RWPE2 (cell line): ENCODE data around the gene SPO11.

Source experiments
- ATAC-seq: fragments of 200-7000 bp; cut with Tn5 transposase; 3 replicates; pipeline ENCODE4 v1.9.1; 2021; ENCODE audit warnings: low read depth
- DNase-seq: peaks from one replicate; pipeline ENCODE4 v3.0.0-alpha.2; 2020; ENCODE audit warnings: low spot score
- H3K27ac ChIP-seq: fragments of 450-650 bp; 2 replicates; pipeline ENCODE4 v1.5.1; 2017; ENCODE audit warnings: mild to moderate bottlenecking; ENCODE audit not compliant: poor library complexity, severe bottlenecking
- H3K27me3 ChIP-seq: fragments of 250-450 bp; sonication (Bioruptor Pico); 2 replicates; pipeline ENCODE4 v1.5.1; 2021; ENCODE audit warnings: mild to moderate bottlenecking, moderate library complexity; ENCODE audit not compliant: insufficient read depth, poor library complexity, severe bottlenecking
- H3K36me3 ChIP-seq: fragments of 250-450 bp; sonication (Bioruptor Pico); 2 replicates; pipeline ENCODE4 v1.5.1; 2020; ENCODE audit warnings: low read depth, mild to moderate bottlenecking, moderate library complexity
- H3K4me1 ChIP-seq: fragments of 250-450 bp; sonication (Bioruptor Pico); 2 replicates; pipeline ENCODE4 v1.5.1; 2021; ENCODE audit warnings: mild to moderate bottlenecking, moderate library complexity; ENCODE audit not compliant: insufficient read depth, poor library complexity, severe bottlenecking
- H3K4me3 ChIP-seq: fragments of 250-450 bp; sonication (Bioruptor Pico); 2 replicates; pipeline ENCODE4 v1.5.1; 2021; ENCODE audit warnings: mild to moderate bottlenecking, moderate library complexity; ENCODE audit not compliant: severe bottlenecking
- H3K9me3 ChIP-seq: fragments of 250-450 bp; sonication (Bioruptor Pico); 2 replicates; pipeline ENCODE4 v1.5.1; 2021; ENCODE audit warnings: mild to moderate bottlenecking, moderate library complexity; ENCODE audit not compliant: severe bottlenecking
- CTCF ChIP-seq: fragments of 450-650 bp; IDR thresholded peaks from one replicate; pipeline ENCODE4 v1.5.1; 2017; ENCODE audit warnings: mild to moderate bottlenecking, moderate library complexity; ENCODE audit not compliant: poor library complexity, severe bottlenecking

The SPO11 gene

DNA sequence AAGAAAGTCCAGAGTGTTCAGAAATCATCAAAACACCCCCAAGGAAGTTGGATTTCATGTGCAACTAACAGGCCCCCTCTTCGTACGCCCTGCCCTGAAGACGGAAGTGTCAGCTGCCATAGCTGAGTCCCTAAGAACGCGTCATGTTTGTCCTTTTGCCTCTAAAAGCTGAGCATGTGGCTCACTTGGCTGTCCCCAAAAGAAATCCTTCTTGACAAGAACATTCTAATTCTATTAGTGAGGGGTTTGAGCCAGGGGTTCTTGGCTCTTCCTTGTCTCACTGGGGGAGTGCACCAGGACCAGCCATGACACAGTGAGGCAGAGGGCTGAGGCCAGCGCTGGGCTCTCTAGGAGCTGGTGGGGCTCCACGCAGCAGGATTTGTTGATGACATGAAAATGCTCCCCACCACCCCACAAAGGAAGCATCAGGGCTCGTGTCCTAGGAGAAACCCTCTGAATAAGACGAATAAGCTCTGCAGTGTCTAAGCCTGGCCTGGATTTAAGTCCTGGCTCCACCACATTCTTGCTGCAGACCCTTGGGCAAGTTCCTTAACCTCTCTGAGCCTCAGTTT is 20.0 kb upstream of the SPO11 start:
- H3K27ac ChIP-seq = no peak overlapping the region
- no peaks in the 10 kb centered on the region for H3K4me1 ChIP-seq
- H3K9me3 ChIP-seq = no peaks in the 10 kb centered on the region
- peaks cover 88% of the 10 kb centered on the region for H3K27me3 ChIP-seq
- no peaks in the 10 kb centered on the region for H3K36me3 ChIP-seq
- ATAC-seq (no peak), DNase-seq (peak; percentile 68)
- H3K4me3 ChIP-seq = no peak overlapping the region
- TF ChIP-seq CTCF = no peak

- H3K27me3 ChIP-seq = peaks cover 78% of the 10 kb centered on the region
- DNase-seq (peak; percentile 61), ATAC-seq (no peak)
- no peaks in the 10 kb centered on the region for H3K4me1 ChIP-seq
- H3K9me3 ChIP-seq = no peaks in the 10 kb centered on the region
- no peak overlapping the region for H3K4me3 ChIP-seq
- H3K36me3 ChIP-seq = no peaks in the 10 kb centered on the region
- H3K27ac ChIP-seq = no peak overlapping the region
- no peak for TF ChIP-seq CTCF
Observed at GRCh38 chr20:57310821-57311514, 18.6 kb upstream of the SPO11 start.

DNA sequence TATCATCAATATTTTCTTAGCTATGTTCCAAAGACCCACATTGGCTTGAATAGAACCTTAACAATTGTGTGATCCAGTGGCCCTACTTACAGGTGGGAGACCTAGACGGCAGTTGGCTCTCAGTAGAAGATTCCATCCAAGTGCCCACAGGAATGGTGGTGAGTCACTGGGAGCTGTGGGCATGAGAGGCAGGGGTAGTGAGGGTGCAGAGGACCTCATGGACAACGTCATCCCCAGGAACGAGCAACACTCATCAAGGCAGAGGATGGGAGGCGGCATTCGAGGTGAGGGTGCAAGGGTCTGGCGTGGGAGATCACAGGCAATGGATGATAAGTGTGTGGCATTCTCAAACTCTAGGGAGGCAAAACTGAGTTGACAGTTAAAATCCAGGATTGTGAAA is 17.5 kb upstream of the SPO11 start:
- H3K27ac ChIP-seq = no peak overlapping the region
- DNase-seq (peak; percentile 67), ATAC-seq (no peak)
- no peaks in the 10 kb centered on the region for H3K4me1 ChIP-seq
- H3K27me3 ChIP-seq = peaks cover 70% of the 10 kb centered on the region
- no peaks in the 10 kb centered on the region for H3K9me3 ChIP-seq
- H3K4me3 ChIP-seq = no peak overlapping the region
- TF ChIP-seq CTCF = no peak
- H3K36me3 ChIP-seq = no peaks in the 10 kb centered on the region

DNA sequence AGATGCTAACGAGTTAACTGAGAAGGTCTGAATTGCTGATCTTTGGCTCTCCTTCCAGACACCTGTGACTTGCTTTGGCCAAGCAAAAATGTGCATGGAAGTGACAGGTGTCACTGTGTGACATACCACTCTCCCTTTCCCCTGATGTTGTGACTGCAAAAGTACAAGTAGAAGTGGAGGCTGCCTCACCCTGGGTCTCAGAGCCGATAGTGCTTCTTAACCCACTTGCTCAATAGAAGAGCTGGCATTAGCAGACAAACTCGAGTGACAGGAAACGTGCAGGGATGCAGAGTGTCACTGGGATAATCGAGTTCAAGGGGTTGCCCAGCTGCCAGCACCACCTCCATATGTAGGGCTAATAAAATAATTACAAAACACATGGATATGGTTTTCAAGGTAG is 16.4 kb upstream of the SPO11 start:
- Histone ChIP-seq H3K4me3 (no peak overlapping the region), H3K36me3 (no peaks in the 10 kb centered on the region), H3K9me3 (no peaks in the 10 kb centered on the region), H3K4me1 (no peaks in the 10 kb centered on the region), H3K27ac (no peak overlapping the region), H3K27me3 (peaks cover 59% of the 10 kb centered on the region)
- no peak for TF ChIP-seq CTCF
- ATAC-seq (no peak), DNase-seq (no peak)

GRCh38 chr20:57313951-57314350 is 15.7 kb upstream of the SPO11 start:
- no peaks in the 10 kb centered on the region for H3K9me3 ChIP-seq
- no peak overlapping the region for H3K27ac ChIP-seq
- H3K36me3 ChIP-seq = no peaks in the 10 kb centered on the region
- H3K4me3 ChIP-seq = no peak overlapping the region
- ATAC-seq (no peak), DNase-seq (peak; percentile 16)
- no peaks in the 10 kb centered on the region for H3K4me1 ChIP-seq
- no peak for TF ChIP-seq CTCF
- H3K27me3 ChIP-seq = peaks cover 51% of the 10 kb centered on the region
